Measurements from ENCODE around the gene SSBP2. TPM values are rescaled to one million over a fixed set of nuclear protein-coding genes. Genes with fewer than 3 reads are reported as not detected.

The SSBP2 gene
- total and polyA plus RNA-seq, 2 donors (not counting 3 experiments of a cell fraction or from before 2014, with no cell fraction given), result 9.6 to 11.5 TPM

DNA sequence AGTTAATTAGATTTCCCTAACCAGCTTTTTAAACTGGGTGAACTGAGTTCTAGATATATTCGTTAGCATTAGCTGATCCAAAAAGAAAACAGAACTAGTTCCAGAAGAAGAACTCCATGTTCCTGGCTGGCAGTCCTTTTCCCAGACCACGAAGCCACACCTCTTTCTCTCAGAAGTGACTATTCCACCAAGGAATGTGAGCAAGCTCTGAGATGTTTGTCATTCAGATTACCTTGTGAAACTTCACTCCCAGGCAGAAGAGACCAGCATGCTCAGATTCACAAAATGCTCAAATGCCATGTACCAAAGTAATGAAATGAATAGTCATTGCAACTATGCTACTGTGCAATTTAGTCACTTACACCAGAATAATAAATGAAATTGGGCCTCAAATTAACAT, 4.4 kb upstream of the SSBP2 start:
- no peaks in the 10 kb centered on the region for H4K20me1 ChIP-seq (replicated peaks; ENCODE audit: control insufficient read depth, extremely low read depth, insufficient read depth, low read length)
- no peaks in the 10 kb centered on the region for H3K9me1 ChIP-seq (replicated peaks; ENCODE audit: control insufficient read depth, extremely low read depth, insufficient read depth, low read length)
- ChIA-PET CTCF (interaction anchor here (0.6 to 2.9 kb wide), 14 partner anchors 12 to 410 kb away, joined by 3 to 19 read pairs (median 6); no protein-coding TSS in a partner anchor), POLR2A (interaction anchor here (1.8 kb wide), 1 partner anchor 97 kb away, joined by 6 read pairs; no protein-coding TSS in a partner anchor)
- DNase-seq (ENCODE audit: low read depth, low spot score), result peak; percentile 64
- dilution Hi-C loops (cut with MboI; ENCODE audit: extremely low pct_ligation_motif_present, low sequenced_read_pairs) (no loop called here), intact Hi-C loops (cut with micrococcal nuclease) (loop anchor here (10.0 kb wide), 1 partner anchor 791 kb away; the partner anchor contains the start of gene RASGRF2)
- H3K36me3 ChIP-seq (ENCODE audit: control insufficient read depth in 2 of 2, extremely low read depth in 1 of 2, insufficient read depth in 2 of 2, low read length in 2 of 2), result no peaks in the 10 kb centered on the region
- H3K9ac ChIP-seq (replicated peaks; ENCODE audit: extremely low read depth, insufficient read depth, low read length), result no peak overlapping the region
- H3K4me2 ChIP-seq (ENCODE audit: insufficient read depth, low read length), result no peak overlapping the region
- H3K27ac ChIP-seq (ENCODE audit: insufficient read depth, low read depth, low read length), result no peak overlapping the region
- no peaks in the 10 kb centered on the region for H3K27me3 ChIP-seq (ENCODE audit: control insufficient read depth in 2 of 2, insufficient read depth in 2 of 2, low read length in 2 of 2)
- no peak overlapping the region for H2AFZ ChIP-seq (ENCODE audit: low read depth, low read length)
- no TSS peak for BruUV-seq (replicated peaks)
- H3K79me2 ChIP-seq (ENCODE audit: control insufficient read depth, insufficient read depth, low read length), result no peaks in the 10 kb centered on the region
- H3K4me1 ChIP-seq (ENCODE audit: control insufficient read depth, extremely low read depth, insufficient read depth, low read length), result peaks cover 19% of the 10 kb centered on the region
- TF ChIP-seq POLR2AphosphoS5 (IDR thresholded peaks at IDR 0.05; ENCODE audit: insufficient read depth, low read depth, low read length) (no peak), POLR2A (IDR thresholded peaks at IDR 0.05; ENCODE audit: low read depth, low read length) (no peak), GATA2 (IDR thresholded peaks at IDR 0.05; ENCODE audit: insufficient read depth, insufficient read length, low read depth, low read length) (no peak), JUN (IDR thresholded peaks at IDR 0.05; ENCODE audit: borderline replicate concordance, insufficient read depth, insufficient read length, low read depth) (peak; percentile 26)
- TF ChIP-seq, protein P1, sequence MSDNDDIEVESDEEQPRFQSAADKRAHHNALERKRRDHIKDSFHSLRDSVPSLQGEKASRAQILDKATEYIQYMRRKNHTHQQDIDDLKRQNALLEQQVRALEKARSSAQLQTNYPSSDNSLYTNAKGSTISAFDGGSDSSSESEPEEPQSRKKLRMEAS (IDR thresholded peaks at IDR 0.05; ENCODE audit: insufficient read depth, insufficient read length), result no peak
- TF ChIP-seq, protein P2, sequence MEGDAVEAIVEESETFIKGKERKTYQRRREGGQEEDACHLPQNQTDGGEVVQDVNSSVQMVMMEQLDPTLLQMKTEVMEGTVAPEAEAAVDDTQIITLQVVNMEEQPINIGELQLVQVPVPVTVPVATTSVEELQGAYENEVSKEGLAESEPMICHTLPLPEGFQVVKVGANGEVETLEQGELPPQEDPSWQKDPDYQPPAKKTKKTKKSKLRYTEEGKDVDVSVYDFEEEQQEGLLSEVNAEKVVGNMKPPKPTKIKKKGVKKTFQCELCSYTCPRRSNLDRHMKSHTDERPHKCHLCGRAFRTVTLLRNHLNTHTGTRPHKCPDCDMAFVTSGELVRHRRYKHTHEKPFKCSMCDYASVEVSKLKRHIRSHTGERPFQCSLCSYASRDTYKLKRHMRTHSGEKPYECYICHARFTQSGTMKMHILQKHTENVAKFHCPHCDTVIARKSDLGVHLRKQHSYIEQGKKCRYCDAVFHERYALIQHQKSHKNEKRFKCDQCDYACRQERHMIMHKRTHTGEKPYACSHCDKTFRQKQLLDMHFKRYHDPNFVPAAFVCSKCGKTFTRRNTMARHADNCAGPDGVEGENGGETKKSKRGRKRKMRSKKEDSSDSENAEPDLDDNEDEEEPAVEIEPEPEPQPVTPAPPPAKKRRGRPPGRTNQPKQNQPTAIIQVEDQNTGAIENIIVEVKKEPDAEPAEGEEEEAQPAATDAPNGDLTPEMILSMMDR (IDR thresholded peaks at IDR 0.05; ENCODE audit: extremely low read depth in 1 of 2, insufficient read depth in 1 of 2, low read depth in 1 of 2, low read length in 2 of 2), result no peak
- FAIRE-seq, result peak; percentile 89
- H3K9me3 ChIP-seq (replicated peaks; ENCODE audit: control insufficient read depth, insufficient read depth, low read length), result no peaks in the 10 kb centered on the region
- no peak overlapping the region for H3K4me3 ChIP-seq (replicated peaks in 1 of 3; ENCODE audit: insufficient read depth in 1 of 3, low read depth in 1 of 3, low read length in 3 of 3)
